Anterior cingulate cortex (tissue), 58 donors: ENCODE data around the gene PKD1.
A peak's percentile ranks its signal among the peaks of the same experiment; 100 is the strongest.

Experiments used
- DNase-seq, 58 donors: peaks; one replicate each; lab custom pipeline; 2025; lab: John Stamatoyannopoulos, UW

Gene PKD1

DNA sequence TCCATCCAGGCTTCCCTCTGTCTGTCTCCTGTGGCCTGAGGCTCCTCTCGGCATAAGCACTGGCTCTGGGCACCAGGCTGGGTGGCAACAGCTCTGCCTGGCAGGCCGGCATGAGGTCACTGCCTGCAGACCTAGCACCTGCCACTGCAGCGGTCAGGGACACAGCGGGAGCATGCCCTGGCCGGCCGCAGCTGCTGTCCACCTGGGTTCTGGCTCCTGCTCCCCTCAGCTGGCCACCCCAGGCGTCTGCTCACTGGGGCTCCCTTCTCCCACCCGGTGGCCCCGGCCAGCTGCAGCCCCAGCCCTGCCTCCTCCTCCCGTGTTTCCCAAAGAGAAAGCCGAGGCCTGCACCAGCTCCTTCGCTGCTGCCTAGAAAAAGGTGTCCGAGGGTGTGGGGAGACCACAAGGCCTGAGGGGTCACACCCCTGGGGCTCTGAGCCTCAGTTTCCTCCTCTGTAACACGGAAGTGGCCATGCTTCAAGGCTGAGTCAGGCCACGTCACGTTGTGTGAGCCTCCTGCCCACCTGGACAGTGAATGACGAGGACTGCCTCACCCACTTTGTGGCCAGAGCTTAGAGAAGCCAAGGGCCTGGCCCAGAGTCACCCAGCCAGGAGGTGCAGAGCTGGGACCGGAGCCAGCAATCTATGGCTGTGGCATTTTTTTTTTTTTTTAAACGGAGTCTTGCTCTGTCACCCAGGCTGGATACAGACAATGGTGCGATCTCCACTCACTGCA is 94.7 kb downstream of the PKD1 start:
- DNase-seq = no peak

DNA sequence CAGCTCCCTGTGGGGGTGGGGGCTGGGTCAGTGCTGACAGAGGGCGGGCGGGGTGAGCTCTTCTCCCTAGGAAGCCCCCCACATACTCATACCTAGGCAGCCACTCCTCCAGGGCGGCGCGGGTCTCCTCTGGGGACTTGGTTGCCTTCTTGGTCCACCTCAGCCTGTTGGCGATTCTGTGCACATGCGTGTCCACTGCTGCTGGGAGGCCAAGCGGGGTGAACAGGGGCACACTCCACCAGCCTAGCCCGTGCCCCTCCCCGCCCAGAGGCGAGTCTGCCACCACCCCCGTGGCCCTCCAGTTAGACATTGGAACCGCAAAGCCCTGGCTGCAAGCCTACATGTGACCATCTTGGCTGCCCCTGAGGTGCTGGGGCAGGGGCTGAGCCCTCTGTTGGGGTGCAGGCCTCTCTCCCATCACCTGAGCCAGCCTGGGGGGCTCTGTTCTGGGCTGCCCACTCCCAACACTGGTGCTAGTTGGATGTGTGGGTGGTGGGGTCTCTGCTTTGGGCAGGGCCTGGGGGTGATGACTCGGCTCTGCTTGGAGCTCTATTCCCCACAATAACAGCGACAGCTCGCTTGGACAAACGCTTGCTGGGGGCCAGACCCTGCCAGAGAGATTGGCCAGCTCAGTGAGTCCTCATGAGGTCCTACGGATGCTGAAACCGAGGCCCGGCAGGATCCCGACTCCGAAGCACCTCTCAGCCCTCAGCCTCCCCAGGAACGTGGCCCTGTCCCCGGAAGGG is 95.5 kb downstream of the PKD1 start:
- DNase-seq = no peak

DNA sequence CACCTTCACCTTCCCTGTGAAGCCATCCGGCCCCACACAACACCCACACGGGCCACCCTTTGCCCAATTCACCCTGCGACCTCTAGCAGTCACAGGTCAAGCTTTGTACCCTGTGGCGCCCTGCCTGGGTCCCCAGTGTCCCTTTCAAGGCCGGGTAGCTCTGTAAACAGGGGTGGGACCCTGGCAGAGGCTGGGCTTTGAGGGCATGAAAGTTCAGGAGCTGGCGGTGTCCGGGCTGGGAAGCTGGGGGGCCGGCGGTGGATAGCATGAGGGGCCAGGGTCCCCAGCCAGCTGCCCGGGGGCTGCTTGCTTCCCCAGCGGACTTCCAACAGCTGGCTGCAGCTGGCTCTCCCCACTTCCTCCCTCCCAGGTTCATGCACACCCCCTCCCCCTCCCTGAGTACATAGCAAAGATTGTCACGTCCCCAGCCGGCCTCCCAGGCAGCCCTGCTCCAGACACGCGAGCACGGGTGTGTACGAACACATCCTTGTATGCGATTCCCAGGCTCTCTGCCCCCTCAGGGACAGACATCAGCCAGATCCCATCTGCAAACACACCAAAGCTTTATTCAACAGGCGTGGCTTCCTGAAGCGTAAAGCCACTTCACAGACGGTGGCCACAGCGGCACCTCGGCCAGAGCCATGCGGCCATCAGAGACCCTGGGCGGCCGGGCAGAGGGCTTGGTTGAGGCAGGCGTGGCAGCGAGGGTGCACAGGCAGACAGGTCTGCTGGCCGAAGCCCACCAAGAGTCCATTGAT is 96.2 kb downstream of the PKD1 start:
- peak in 2 of 58 donors; percentile 11 to 14 for DNase-seq
